ENCODE measurements around the gene ACSF2.

Gene ACSF2

DNA sequence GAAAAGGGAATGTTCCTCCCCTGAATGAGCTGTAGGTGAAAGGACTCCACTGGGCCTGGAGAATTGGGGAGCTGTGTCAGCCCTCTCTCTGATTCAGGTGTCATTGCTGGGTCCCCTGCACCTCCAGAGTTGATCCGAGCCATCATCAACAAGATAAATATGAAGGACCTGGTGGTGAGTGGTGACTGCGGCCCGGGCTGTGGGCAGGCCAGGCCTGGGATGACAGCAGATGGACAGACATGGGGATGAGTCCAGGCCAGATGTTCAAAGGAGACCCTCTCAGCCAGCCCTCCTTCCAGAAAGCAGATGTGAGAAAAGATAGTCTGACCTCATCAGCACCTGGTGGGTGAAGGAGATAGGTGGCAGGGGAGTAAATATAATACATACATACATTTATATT is 38.1 kb downstream of the ACSF2 start:
- peaks cover 8% of the 10 kb centered on the region for H3K36me3 Mint-ChIP-seq (ENCODE audit: low read depth)
- H3K27ac Mint-ChIP-seq = no peak overlapping the region
- H3K4me1 Mint-ChIP-seq = peaks cover 9% of the 10 kb centered on the region
- H3K9me3 Mint-ChIP-seq = no peaks in the 10 kb centered on the region
- H3K27me3 Mint-ChIP-seq (ENCODE audit: low read depth) = peaks cover 33% of the 10 kb centered on the region
- TF ChIP-seq CTCF (IDR thresholded peaks at IDR 0.05; ENCODE audit: unreplicated experiment in 3 of 3) = no peak
- no peak overlapping the region for H3K4me3 Mint-ChIP-seq

- no peak overlapping the region for H3K27ac Mint-ChIP-seq
- H3K4me1 Mint-ChIP-seq = peaks cover 9% of the 10 kb centered on the region
- no peaks in the 10 kb centered on the region for H3K9me3 Mint-ChIP-seq
- peaks cover 37% of the 10 kb centered on the region for H3K27me3 Mint-ChIP-seq (ENCODE audit: low read depth)
- peaks cover 8% of the 10 kb centered on the region for H3K36me3 Mint-ChIP-seq (ENCODE audit: low read depth)
- no peak overlapping the region for H3K4me3 Mint-ChIP-seq
- TF ChIP-seq CTCF (IDR thresholded peaks at IDR 0.05; ENCODE audit: unreplicated experiment in 3 of 3) = no peak
Observed at GRCh38 chr17:50464736-50465135, 38.7 kb downstream of the ACSF2 start.

- H3K4me1 Mint-ChIP-seq = peaks cover 11% of the 10 kb centered on the region
- H3K27ac Mint-ChIP-seq = no peak overlapping the region
- no peak overlapping the region for H3K4me3 Mint-ChIP-seq
- H3K9me3 Mint-ChIP-seq = no peaks in the 10 kb centered on the region
- H3K27me3 Mint-ChIP-seq (ENCODE audit: low read depth) = peaks cover 41% of the 10 kb centered on the region
- H3K36me3 Mint-ChIP-seq (ENCODE audit: low read depth) = peaks cover 8% of the 10 kb centered on the region
- no peak for TF ChIP-seq CTCF (IDR thresholded peaks at IDR 0.05; ENCODE audit: unreplicated experiment in 3 of 3)
Observed at GRCh38 chr17:50465171-50465570, 39.2 kb downstream of the ACSF2 start.

GRCh38 chr17:50465635-50466034 is 39.6 kb downstream of the ACSF2 start:
- Mint-ChIP-seq H3K27ac (no peak overlapping the region), H3K4me1 (peaks cover 15% of the 10 kb centered on the region), H3K27me3 (ENCODE audit: low read depth) (peaks cover 46% of the 10 kb centered on the region), H3K9me3 (no peaks in the 10 kb centered on the region), H3K36me3 (ENCODE audit: low read depth) (peaks cover 8% of the 10 kb centered on the region), H3K4me3 (peak overlapping the region in 1 of 3 experiments; percentile 26)
- no peak for TF ChIP-seq CTCF (IDR thresholded peaks at IDR 0.05; ENCODE audit: unreplicated experiment in 3 of 3)

DNA sequence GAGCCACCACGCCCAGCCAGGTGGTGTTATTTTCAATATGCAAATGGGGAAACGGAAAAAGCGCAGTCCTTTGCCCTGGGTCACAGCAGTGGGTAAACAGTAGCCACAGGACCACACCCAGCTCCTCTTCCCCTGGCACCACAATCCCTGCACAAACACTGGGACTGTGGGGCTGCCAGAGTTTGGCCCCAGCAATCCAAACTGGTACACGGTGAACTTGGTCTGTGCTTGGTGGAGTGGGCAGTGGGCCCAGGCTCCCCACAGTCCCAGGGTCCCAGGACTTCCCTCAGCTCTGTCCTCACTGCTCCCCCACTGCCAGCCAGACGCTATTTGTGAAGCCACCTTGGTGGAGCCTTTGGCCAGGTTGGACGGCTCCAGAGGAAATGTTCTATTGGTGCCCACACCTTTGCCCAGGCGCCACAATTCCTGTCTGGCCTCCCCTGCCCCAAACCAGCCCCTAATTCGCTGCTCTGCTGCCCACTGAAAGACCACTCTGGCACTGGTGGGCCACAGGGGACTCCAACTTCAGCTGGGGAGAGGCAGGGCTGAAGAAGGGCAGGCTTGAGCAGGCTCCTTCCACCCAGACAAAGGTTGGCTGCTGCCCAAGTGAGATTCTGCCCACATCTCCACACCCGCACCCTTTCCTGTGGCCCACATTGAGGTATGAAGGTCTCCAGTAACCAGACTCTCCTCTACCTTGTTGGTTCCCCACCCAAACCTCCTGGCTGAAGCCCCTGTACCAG is 40.5 kb downstream of the ACSF2 start:
- Mint-ChIP-seq H3K36me3 (ENCODE audit: low read depth) (peaks cover 8% of the 10 kb centered on the region), H3K9me3 (no peaks in the 10 kb centered on the region), H3K27ac (no peak overlapping the region), H3K4me3 (peak overlapping the region in 1 of 3 experiments; percentile 41), H3K4me1 (peaks cover 24% of the 10 kb centered on the region), H3K27me3 (ENCODE audit: low read depth) (peaks cover 52% of the 10 kb centered on the region)
- TF ChIP-seq CTCF (IDR thresholded peaks at IDR 0.05; ENCODE audit: unreplicated experiment in 3 of 3) = no peak
